Testis (tissue), 3 donors: ENCODE results near the gene FHL2. TPM values are rescaled to one million over a fixed set of nuclear protein-coding genes. Genes with fewer than 3 reads are reported as not detected.
"Not testable (repeated sequence)": the region's sequence is repeated elsewhere in the genome, so short reads cannot be mapped to it uniquely, and the experiment has no call there.

Experiments
- DNase-seq: peaks from one replicate; pipeline ENCODE4 v3.0.0-alpha.2; 2019
- H3K27ac ChIP-seq, 2 donors: fragments of 200-600 bp; sonication (generic); one replicate each; pipeline ENCODE4 v1.5.1; 2019
- H3K27me3 ChIP-seq: fragments of 200-600 bp; sonication (generic); one replicate; pipeline ENCODE4 v1.5.1; 2019
- H3K36me3 ChIP-seq: fragments of 200-600 bp; sonication (generic); one replicate; pipeline ENCODE4 v1.5.1; 2017; ENCODE audit warnings: low read depth; ENCODE audit errors: missing control alignments
- H3K4me1 ChIP-seq: fragments of 200-600 bp; sonication (generic); one replicate; pipeline ENCODE4 v1.5.1; 2019
- H3K4me3 ChIP-seq, 2 donors: fragments of 200-600 bp; sonication (generic); one replicate each; pipeline ENCODE4 v1.5.1; 2017 to 2019
- H3K9me3 ChIP-seq: fragments of 200-600 bp; sonication (generic); one replicate; pipeline ENCODE4 v1.5.1; 2017
- CTCF ChIP-seq, 3 experiments: fragments of 450-650 bp in 2 of 3; fragments of 200-600 bp in 1 of 3; sonication (generic) in 1 of 3; IDR thresholded peaks; one replicate each; pipeline ENCODE4 v1.5.1; 2016 to 2019; ENCODE audit warnings: antibody characterized with exemption in 3 of 3, mild to moderate bottlenecking in 2 of 3, moderate library complexity in 1 of 3
- POLR2A ChIP-seq: fragments of 450-650 bp; IDR thresholded peaks from one replicate; pipeline ENCODE4 v1.6.1; 2017; ENCODE audit warnings: antibody characterized with exemption, mild to moderate bottlenecking, moderate library complexity
- WGBS, 2 donors: methylation state at CpG; one replicate each; pipeline ENCODE4 v1.1.5; 2018; 5-methylcytosine and 5-hydroxymethylcytosine counted together
- intact Hi-C: fragments of 100-400 bp; cut with DNase I; formaldehyde crosslinking; loops from one replicate; pipeline ENCODE4 v1.15.1; 2023; ENCODE audit warnings: low total_unique reads
- polyA plus RNA-seq: library from polyadenylated mRNA; stranded (reverse); fragments of 350-450 nt; fragmentation: Illumina TruSeq; extraction: RNeasy Lipid Tissue Mini Kit (QIAGEN cat#74804); gene quantifications from one replicate; pipeline ENCODE4 v1.2.3, GENCODE V29; 2014; ENCODE audit warnings: low read depth, low replicate concordance; ENCODE audit not compliant: insufficient read depth
- total RNA-seq, 2 donors: library from RNA; depleted of rRNA; stranded (reverse); fragments of >200 nt; gene quantifications; one replicate each; pipeline ENCODE4 v1.2.3, GENCODE V29; 2016

FHL2 gene
- total and polyA plus RNA-seq, 3 donors from 2014 or later, result 76.9 to 154 (median 99.3) TPM

GRCh38 chr2:105425936-105426625, 27.2 kb upstream of the FHL2 start:
- intact Hi-C loops, result no loop called here
- WGBS, 2 donors, result 37 to 44% methylated on average over 6 of the region's 6 CpGs
- H3K4me3 ChIP-seq, result no peak overlapping the region
- no peaks in the 10 kb centered on the region for H3K27me3 ChIP-seq
- H3K27ac ChIP-seq, result no peak overlapping the region
- H3K9me3 ChIP-seq, result no peaks in the 10 kb centered on the region
- H3K36me3 ChIP-seq, result no peaks in the 10 kb centered on the region
- DNase-seq, result no peak
- TF ChIP-seq POLR2A, result no peak
- no peak for TF ChIP-seq CTCF (IDR thresholded peaks at IDR 0.05)
- peaks cover 21% of the 10 kb centered on the region for H3K4me1 ChIP-seq

- H3K36me3 ChIP-seq, DNase-seq, H3K9me3 ChIP-seq, H3K4me3 ChIP-seq, intact Hi-C loops, H3K27ac ChIP-seq, H3K27me3 ChIP-seq: not testable (repeated sequence)
- peaks cover 21% of the 10 kb centered on the region for H3K4me1 ChIP-seq
- WGBS, 2 donors, result 95 to 96% methylated on average over 3 of the region's 3 CpGs
Observed at GRCh38 chr2:105424836-105425235, 26.0 kb upstream of the FHL2 start.

GRCh38 chr2:105422801-105423200, 23.9 kb upstream of the FHL2 start:
- intact Hi-C loops, result no loop called here
- no peaks in the 10 kb centered on the region for H3K36me3 ChIP-seq
- H3K27ac ChIP-seq, result no peak overlapping the region
- no peaks in the 10 kb centered on the region for H3K27me3 ChIP-seq
- whole genome bisulfite sequencing, 2 donors, result 92 to 93% methylated on average over 5 of the region's 5 CpGs
- no peak overlapping the region for H3K4me3 ChIP-seq
- DNase-seq, result no peak
- TF ChIP-seq CTCF (IDR thresholded peaks at IDR 0.05), result no peak
- no peak for TF ChIP-seq POLR2A
- no peaks in the 10 kb centered on the region for H3K9me3 ChIP-seq
- H3K4me1 ChIP-seq, result peaks cover 20% of the 10 kb centered on the region

GRCh38 chr2:105421053-105421452, 22.2 kb upstream of the FHL2 start:
- H3K27ac ChIP-seq, result no peak overlapping the region
- H3K4me3 ChIP-seq, result no peak overlapping the region
- no peaks in the 10 kb centered on the region for H3K9me3 ChIP-seq
- no peak for DNase-seq
- 92 to 98% methylated on average over 2 of the region's 2 CpGs for WGBS, 2 donors
- no peaks in the 10 kb centered on the region for H3K27me3 ChIP-seq
- H3K4me1 ChIP-seq, result peaks cover 6% of the 10 kb centered on the region
- no peaks in the 10 kb centered on the region for H3K36me3 ChIP-seq
- intact Hi-C loops, result no loop called here
- TF ChIP-seq CTCF (IDR thresholded peaks at IDR 0.05), result no peak
- TF ChIP-seq POLR2A, result no peak

- intact Hi-C loops, result no loop called here
- H3K36me3 ChIP-seq, result no peaks in the 10 kb centered on the region
- 88% methylated on average over 6 of the region's 6 CpGs for WGBS, 2 donors
- no peaks in the 10 kb centered on the region for H3K27me3 ChIP-seq
- TF ChIP-seq CTCF (IDR thresholded peaks at IDR 0.05) (no peak), POLR2A (no peak)
- H3K4me3 ChIP-seq, result no peak overlapping the region
- DNase-seq, result no peak
- no peaks in the 10 kb centered on the region for H3K4me1 ChIP-seq
- no peak overlapping the region for H3K27ac ChIP-seq
- no peaks in the 10 kb centered on the region for H3K9me3 ChIP-seq
Observed at GRCh38 chr2:105418522-105418921, 19.7 kb upstream of the FHL2 start.
